ENCODE results near the gene RPL13A.

The RPL13A gene

GRCh38 chr19:49538643-49539042, 51.2 kb downstream of the RPL13A start:
- Mint-ChIP-seq H3K27ac (no peak overlapping the region), H3K4me1 (ENCODE audit: low read depth in 2 of 2) (peaks cover 13 to 15% of the 10 kb centered on the region in 2 donors), H3K36me3 (ENCODE audit: insufficient read depth) (no peaks in the 10 kb centered on the region), H3K27me3 (peaks cover 0 to 8% of the 10 kb centered on the region in 2 donors), H3K9me3 (no peaks in the 10 kb centered on the region), H3K4me3 (no peak overlapping the region)
- ATAC-seq (replicated peaks): no peak
- DNase-seq: no peak

GRCh38 chr19:49539192-49539952, 52.0 kb downstream of the RPL13A start:
- H3K4me1 Mint-ChIP-seq (ENCODE audit: low read depth in 2 of 2): peaks cover 11 to 13% of the 10 kb centered on the region in 2 donors
- H3K9me3 Mint-ChIP-seq: no peaks in the 10 kb centered on the region
- no peaks in the 10 kb centered on the region for H3K36me3 Mint-ChIP-seq (ENCODE audit: insufficient read depth)
- peaks cover 0 to 8% of the 10 kb centered on the region in 2 donors for H3K27me3 Mint-ChIP-seq
- no peak overlapping the region for H3K27ac Mint-ChIP-seq
- DNase-seq (no peak), ATAC-seq (replicated peaks) (no peak)
- no peak overlapping the region for H3K4me3 Mint-ChIP-seq
